EL (cell line): ENCODE data around the gene SYNPO2.
"Not testable (repeated sequence)": the region's sequence is repeated elsewhere in the genome, so short reads cannot be mapped to it uniquely, and the experiment has no call there.

Source experiments
- DNase-seq: peaks from one replicate; pipeline ENCODE4 v3.0.0-alpha.2; 2016

SYNPO2 gene

DNA sequence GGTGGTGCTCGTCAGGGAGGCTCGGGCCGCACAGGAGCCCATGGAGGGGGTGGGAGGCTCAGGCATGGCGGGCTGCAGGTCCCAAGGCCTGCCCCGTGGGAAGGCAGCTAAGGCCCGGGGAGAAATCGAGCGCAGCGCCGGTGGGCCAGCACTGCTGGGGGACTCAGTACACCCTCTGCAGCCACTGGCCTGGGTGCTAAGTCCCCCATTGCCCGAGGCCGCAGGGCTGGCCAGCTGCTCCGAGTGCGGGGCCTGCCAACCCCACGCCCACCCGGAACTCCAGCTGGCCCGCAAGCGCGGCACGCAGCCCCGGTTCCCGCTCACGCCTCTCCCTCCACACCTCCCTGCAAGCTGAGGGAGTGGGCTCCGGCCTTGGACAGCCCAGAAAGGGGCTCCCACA is 88.4 kb downstream of the SYNPO2 start:
- DNase-seq: not testable (repeated sequence)

- DNase-seq: no peak
Measured at GRCh38 chr4:118979712-118980111, 91.1 kb downstream of the SYNPO2 start.

- peak; percentile 44 for DNase-seq
Measured at GRCh38 chr4:118981171-118981838, 92.7 kb downstream of the SYNPO2 start.

- DNase-seq: peak; percentile 90
Measured at GRCh38 chr4:118981839-118982381, 93.3 kb downstream of the SYNPO2 start.

GRCh38 chr4:118983293-118983692 is 94.6 kb downstream of the SYNPO2 start:
- no peak for DNase-seq

GRCh38 chr4:118983831-118984230 is 95.2 kb downstream of the SYNPO2 start:
- no peak for DNase-seq

GRCh38 chr4:118985170-118986000 is 96.7 kb downstream of the SYNPO2 start:
- DNase-seq: no peak

DNA sequence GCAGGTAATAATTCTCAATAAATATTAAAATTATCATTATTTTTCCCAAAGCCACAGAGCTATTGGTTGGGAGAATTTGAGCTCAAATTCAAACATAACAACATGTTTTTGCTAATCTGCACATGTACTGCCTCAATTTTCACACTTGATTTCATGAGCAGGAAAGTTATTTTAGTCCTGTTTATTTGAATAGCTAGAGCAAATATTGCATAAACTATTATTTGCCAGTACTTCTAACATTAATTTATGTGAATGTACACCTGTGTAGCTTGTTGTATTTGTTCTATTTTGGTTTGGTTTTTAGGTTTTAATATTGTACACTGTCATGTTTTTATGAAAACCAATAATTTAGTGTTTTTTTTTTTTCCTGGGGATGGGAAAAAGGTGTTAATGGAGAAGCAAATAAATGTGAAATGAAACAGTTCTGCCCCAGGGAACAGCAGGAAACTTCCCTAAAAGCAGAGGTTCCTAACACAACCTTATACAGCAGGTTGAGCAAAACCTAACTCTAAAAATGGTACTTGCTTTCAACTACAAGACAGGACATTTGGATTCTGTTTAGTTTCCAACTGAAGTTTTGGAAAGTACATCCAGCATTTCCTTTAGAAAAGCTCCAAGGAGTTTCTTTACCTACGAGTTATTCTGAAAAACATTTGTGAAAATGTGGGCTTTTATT is 99.4 kb downstream of the SYNPO2 start:
- DNase-seq: no peak

GRCh38 chr4:118988635-118988972 is 100.0 kb downstream of the SYNPO2 start:
- no peak for DNase-seq

DNA sequence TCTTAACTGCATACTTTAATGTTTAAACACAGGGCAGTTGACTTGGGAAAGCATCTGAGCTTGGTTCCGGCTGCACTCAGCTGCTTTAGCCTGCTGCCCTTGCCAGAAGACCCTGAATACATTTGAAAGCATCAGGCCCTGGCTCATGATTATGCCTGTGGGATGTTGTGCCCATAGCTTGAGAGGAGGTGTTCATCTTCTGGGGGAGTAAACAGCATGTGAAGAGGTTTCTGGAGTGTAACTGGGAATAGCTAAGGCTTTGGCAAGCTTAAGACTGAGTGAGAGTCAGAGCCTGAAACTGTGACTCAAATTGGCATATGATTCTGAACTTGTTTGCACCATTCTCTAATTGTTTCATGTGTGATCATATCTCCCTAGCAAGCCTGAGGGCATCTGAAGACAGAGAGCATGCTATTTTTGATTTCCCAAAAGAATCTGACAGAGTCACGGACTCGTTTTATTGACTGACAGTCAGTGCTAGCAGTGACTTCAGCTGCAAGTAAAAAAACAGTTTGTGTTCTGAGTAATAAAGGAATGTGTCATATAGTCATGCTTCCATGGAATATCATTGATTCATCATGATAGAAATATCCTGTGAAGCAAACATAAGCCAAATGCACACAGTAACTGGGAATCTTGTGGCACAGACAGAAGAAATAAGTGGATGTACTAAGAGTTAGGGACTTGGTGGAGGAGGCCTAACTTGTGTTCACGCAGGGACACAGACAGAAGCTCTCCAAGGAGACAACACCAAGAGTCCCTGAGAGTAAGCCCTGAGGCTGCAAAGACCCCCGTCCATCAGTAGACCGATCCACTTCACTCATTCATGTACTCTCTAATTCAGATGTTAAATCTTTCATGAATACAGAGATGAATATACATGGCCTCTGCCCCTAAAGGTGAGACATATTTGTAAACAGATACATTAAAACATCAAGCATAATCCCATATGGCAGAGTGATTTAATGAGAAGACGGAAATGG is 100.7 kb downstream of the SYNPO2 start:
- DNase-seq: peak; percentile 97

GRCh38 chr4:118991686-118992085 is 103.0 kb downstream of the SYNPO2 start:
- DNase-seq: no peak

- no peak for DNase-seq
Measured at GRCh38 chr4:118992149-118992548, 103.5 kb downstream of the SYNPO2 start.

DNA sequence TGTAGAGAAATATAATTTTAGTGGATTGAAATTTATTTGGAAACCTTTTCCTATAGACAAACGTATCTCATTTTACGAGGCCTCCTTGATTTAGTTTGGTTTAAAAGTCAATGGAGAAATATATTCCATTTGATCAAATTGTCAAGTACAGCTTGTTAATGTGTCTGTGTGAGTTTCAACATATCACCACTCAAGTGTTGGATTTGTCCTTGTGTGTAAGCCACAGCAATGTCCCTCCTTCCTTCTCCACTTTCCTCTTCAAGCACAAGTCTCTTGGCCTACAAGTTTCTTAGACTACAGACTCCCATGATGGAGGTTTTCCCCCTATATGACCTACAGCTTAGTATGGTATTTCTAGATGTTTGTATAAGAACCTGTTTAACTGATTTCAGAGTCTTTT is 104.7 kb downstream of the SYNPO2 start:
- no peak for DNase-seq

GRCh38 chr4:118994030-118994429 is 105.4 kb downstream of the SYNPO2 start:
- DNase-seq: no peak

DNA sequence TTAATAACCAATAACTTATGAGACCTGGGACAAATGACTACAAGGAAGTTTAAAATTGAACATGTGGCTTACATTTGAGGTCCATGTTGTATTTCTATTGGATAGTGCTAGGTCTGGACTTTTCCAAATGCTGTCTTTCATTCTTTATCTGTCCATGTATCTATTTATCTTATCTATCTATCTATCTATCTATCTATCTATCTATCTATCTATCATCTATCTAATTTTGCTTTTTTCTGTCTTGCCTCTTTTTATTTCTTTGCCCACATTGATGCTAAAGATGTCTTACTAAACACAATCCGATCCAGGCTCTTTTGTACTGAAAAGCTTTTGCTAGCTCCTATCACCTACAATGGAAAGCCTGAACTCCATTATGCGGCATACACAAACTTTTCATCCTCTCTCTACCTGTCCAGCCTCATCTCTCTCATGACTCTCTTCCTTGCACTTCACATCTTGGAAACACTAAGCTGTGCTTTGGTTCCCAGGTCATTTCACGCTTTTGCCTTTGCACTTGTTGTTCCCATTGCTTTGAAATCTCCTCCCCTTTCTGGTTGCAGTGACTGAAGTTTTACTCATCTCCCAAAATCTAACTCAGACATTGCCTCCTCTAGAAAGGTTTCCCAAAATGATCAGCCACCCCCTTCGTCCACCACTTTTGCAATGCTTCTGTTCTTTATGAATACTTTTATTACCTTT is 107.2 kb downstream of the SYNPO2 start:
- DNase-seq: no peak

GRCh38 chr4:118997601-118998000 is 108.9 kb downstream of the SYNPO2 start:
- no peak for DNase-seq

- no peak for DNase-seq
Measured at GRCh38 chr4:118999919-119000318, 111.3 kb downstream of the SYNPO2 start.

- DNase-seq: no peak
Measured at GRCh38 chr4:119000400-119000799, 111.7 kb downstream of the SYNPO2 start.

DNA sequence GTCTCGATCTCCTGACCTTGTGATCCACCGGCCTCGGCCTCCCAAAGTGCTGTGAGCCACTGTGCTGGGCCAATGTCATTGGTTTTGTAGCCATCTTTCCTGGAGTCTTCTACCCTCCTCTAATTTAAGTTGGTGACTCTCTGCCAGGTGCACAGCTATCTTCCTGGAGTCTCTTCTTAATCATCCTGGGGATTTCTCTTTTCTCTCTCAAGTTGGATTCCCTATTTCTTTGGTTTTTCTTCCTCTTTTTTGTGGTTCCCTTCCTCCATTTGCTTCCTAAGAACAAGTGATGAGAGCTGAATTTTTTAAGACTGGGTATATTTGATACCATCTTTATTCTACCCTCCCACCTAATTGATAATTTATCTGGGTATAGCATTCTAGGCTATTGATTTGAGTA is 113.8 kb downstream of the SYNPO2 start:
- no peak for DNase-seq

DNA sequence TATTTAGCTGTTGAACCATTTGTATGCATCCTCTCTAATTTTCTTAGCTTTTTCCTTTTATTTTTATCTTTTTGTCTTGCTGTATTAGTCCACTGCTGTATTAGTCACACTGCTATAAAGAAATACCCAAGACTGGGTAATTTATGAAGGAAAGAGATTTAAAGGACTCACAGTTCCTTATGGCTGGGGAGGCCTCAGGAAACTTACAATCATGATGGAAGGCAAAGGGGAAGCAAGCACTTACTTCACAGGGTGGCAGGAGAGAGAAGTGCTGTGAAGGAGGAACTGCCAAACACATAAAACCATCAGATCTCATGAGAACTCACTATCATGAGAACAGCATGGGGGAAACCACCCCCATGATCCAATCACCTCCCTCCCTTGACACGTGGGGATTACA is 114.3 kb downstream of the SYNPO2 start:
- not testable (repeated sequence) for DNase-seq

DNA sequence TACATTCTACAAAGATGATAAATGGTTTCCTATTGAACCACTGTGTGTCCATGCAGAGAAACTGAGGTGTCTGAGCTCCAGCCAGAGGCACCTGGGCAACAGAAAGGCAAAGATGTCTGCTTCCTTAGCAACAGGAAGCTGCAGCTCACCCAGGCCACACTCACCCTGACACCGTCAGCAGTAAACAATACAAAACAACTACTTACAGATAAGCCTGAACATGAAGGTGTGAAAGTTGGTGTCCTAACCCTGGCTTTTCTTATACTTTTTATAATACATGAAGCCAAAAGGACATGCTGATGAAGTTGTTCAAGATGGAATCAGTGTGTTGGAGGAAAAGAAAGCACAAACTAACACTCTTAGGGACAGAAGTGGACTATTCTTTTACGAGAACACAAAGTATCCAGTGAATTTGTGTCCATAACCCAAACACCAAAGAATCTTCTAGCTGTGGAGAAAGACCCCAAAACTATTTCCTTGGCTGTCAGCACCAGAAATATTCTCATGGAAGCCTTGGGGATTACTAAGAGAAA is 117.3 kb downstream of the SYNPO2 start:
- no peak for DNase-seq
